ENCODE results near the gene TCF15. TPM values are rescaled to one million over a fixed set of nuclear protein-coding genes. Genes with fewer than 3 reads are reported as not detected.
A peak's percentile ranks its signal among the peaks of the same experiment; 100 is the strongest.

TCF15 gene
- polyA plus RNA-seq, 3 donors: not detected

GRCh38 chr20:653110-653589, 43.0 kb upstream of the TCF15 start, which contains the start of gene SRXN1:
Gene SRXN1 (minus strand): TSS chr20:653200. CDS start chr20:653185, 15 bp downstream.
- Mint-ChIP-seq H3K36me3 (peaks cover 30 to 34% of the 10 kb centered on the region in 2 donors), H3K4me3 (peak within 1 kb of the TSS; percentile 93 to 95), H3K27ac (peak within 1 kb of the TSS; percentile 89 to 97 (median 94)), H3K27me3 (ENCODE audit: low read depth in 3 of 3) (peaks cover 0 to 2% (median 0%) of the 10 kb centered on the region in 3 donors), H3K4me1 (peaks cover 53% of the 10 kb centered on the region), H3K9me3 (peaks cover 0 to 2% (median 0%) of the 10 kb centered on the region in 7 donors)
- Histone ChIP-seq H3K79me2 (ENCODE audit: insufficient read depth, low read length) (peaks cover 27% of the 10 kb centered on the region), H3K4me3 (replicated peaks in 1 of 3; ENCODE audit: low read depth in 2 of 3, low read length in 3 of 3) (peak within 1 kb of the TSS; percentile 89 to 99 (median 94)), H3K27me3 (ENCODE audit: control insufficient read depth in 2 of 2, insufficient read depth in 2 of 2, low read length in 2 of 2) (no peaks in the 10 kb centered on the region), H3K27ac (ENCODE audit: low read depth in 1 of 2, low read length in 2 of 2) (peak within 1 kb of the TSS; percentile 62 to 96), H3K9ac (ENCODE audit: insufficient read depth, low read length, poor library complexity, severe bottlenecking) (peak within 1 kb of the TSS; percentile 94), H3K4me1 (ENCODE audit: control insufficient read depth in 1 of 2, insufficient read depth in 2 of 2, low read length in 2 of 2) (peaks cover 35 to 49% of the 10 kb centered on the region in 2 donors), H3K36me3 (replicated peaks in 1 of 2; ENCODE audit: control insufficient read depth in 1 of 2, insufficient read depth in 2 of 2, low read length in 2 of 2) (peaks cover 23 to 30% of the 10 kb centered on the region in 2 donors), H4K20me1 (ENCODE audit: insufficient read depth, low read length) (peaks cover 38% of the 10 kb centered on the region), H2AFZ (ENCODE audit: insufficient read depth, low read depth, low read length, poor library complexity, severe bottlenecking) (peak within 1 kb of the TSS; percentile 73), H3K4me2 (replicated peaks; ENCODE audit: extremely low read depth, low read length, poor library complexity, severe bottlenecking) (peak within 1 kb of the TSS; percentile 78), H3K9me3 (replicated peaks in 1 of 2; ENCODE audit: control insufficient read depth in 1 of 2, insufficient read depth in 1 of 2, low read length in 2 of 2) (peaks cover 0 to 4% of the 10 kb centered on the region in 2 donors)
- TF ChIP-seq CTCF (IDR thresholded peaks at IDR 0.05): peak; percentile 66
- peak; percentile 93 to 97 (median 93) for DNase-seq
- WGBS (ENCODE audit: insufficient coverage): under 1% methylated on average over 71 of the region's 74 CpGs
- intact Hi-C loops (cut with micrococcal nuclease): loop anchor here in 1 of 2 donors (2.0 to 10.0 kb wide), 3 partner anchors 14 to 182 kb away; partner anchors contain the start of genes CSNK2A1 and FAM110A

GRCh38 chr20:652615-653109, 42.6 kb upstream of the TCF15 start:
- Histone ChIP-seq H4K20me1 (ENCODE audit: insufficient read depth, low read length) (peaks cover 42% of the 10 kb centered on the region), H3K4me1 (ENCODE audit: control insufficient read depth in 1 of 2, insufficient read depth in 2 of 2, low read length in 2 of 2) (peaks cover 33 to 45% of the 10 kb centered on the region in 2 donors), H3K27ac (ENCODE audit: low read depth in 1 of 2, low read length in 2 of 2) (peak overlapping the region; percentile 62 to 96), H3K4me3 (replicated peaks in 1 of 3; ENCODE audit: low read depth in 2 of 3, low read length in 3 of 3) (peak overlapping the region; percentile 89 to 99 (median 94)), H3K4me2 (replicated peaks; ENCODE audit: extremely low read depth, low read length, poor library complexity, severe bottlenecking) (peak overlapping the region; percentile 78), H3K9ac (ENCODE audit: insufficient read depth, low read length, poor library complexity, severe bottlenecking) (peak overlapping the region; percentile 94), H3K36me3 (replicated peaks in 1 of 2; ENCODE audit: control insufficient read depth in 1 of 2, insufficient read depth in 2 of 2, low read length in 2 of 2) (peaks cover 28 to 34% of the 10 kb centered on the region in 2 donors), H2AFZ (ENCODE audit: insufficient read depth, low read depth, low read length, poor library complexity, severe bottlenecking) (peak overlapping the region; percentile 73), H3K79me2 (ENCODE audit: insufficient read depth, low read length) (peaks cover 27% of the 10 kb centered on the region), H3K9me3 (replicated peaks in 1 of 2; ENCODE audit: control insufficient read depth in 1 of 2, insufficient read depth in 1 of 2, low read length in 2 of 2) (peaks cover 4 to 7% of the 10 kb centered on the region in 2 donors), H3K27me3 (ENCODE audit: control insufficient read depth in 2 of 2, insufficient read depth in 2 of 2, low read length in 2 of 2) (no peaks in the 10 kb centered on the region)
- H3K4me3 Mint-ChIP-seq: peak overlapping the region; percentile 93
- H3K27ac Mint-ChIP-seq: peak overlapping the region; percentile 89 to 93 (median 92)
- DNase-seq: peak in 1 of 3 donors; percentile 23
- peaks cover 35 to 39% of the 10 kb centered on the region in 2 donors for H3K36me3 Mint-ChIP-seq
- H3K9me3 Mint-ChIP-seq: peaks cover 0 to 7% (median 4%) of the 10 kb centered on the region in 7 donors
- peaks cover 0 to 2% (median 0%) of the 10 kb centered on the region in 3 donors for H3K27me3 Mint-ChIP-seq (ENCODE audit: low read depth in 3 of 3)
- intact Hi-C loops (cut with micrococcal nuclease): loop anchor here in 1 of 2 donors (2.0 to 10.0 kb wide), 3 partner anchors 14 to 182 kb away; partner anchors contain the start of genes CSNK2A1 and FAM110A
- peaks cover 50% of the 10 kb centered on the region for H3K4me1 Mint-ChIP-seq
- 2% methylated on average over 36 of the region's 36 CpGs for WGBS (ENCODE audit: insufficient coverage)
- TF ChIP-seq CTCF (IDR thresholded peaks at IDR 0.05): no peak

Measured in CD14-positive monocyte (primary cell).